HG02610 (cell line): ENCODE results near the gene EAPP.
"Not testable (repeated sequence)": the region's sequence is repeated elsewhere in the genome, so short reads cannot be mapped to it uniquely, and the experiment has no call there.

Source experiments
- ATAC-seq: cut with Tn5 transposase; IDR thresholded peaks from one replicate; pipeline ENCODE4 v1.9.1; 2021; ENCODE audit warnings: mild to moderate bottlenecking, moderate library complexity; ENCODE audit not compliant: unreplicated experiment

EAPP gene

DNA sequence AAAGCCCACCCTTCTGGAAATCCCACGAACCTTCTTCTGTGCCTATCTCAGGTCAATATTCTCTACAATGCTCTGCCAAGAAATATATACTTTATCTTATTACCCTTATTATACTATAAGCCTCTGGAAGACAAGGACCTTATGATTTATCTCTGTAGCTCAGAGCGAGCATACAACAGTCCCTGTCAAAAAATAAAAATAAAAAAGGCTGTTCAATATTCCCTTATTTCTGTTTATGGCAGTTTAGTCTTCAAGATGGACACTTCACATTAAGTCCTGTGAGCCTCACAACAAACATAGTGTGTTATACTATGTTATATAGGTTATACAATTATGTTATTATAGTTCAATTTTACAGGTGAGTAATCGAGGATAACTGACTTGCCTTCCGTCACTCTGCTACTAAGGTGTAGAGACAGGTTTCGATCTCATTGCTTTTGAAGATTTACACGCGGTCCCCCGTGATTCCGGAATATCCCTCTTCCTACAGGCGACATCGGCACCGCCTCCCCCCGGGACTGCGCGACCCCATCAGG, 562 bp downstream of the EAPP start:
- ATAC-seq = no peak

DNA sequence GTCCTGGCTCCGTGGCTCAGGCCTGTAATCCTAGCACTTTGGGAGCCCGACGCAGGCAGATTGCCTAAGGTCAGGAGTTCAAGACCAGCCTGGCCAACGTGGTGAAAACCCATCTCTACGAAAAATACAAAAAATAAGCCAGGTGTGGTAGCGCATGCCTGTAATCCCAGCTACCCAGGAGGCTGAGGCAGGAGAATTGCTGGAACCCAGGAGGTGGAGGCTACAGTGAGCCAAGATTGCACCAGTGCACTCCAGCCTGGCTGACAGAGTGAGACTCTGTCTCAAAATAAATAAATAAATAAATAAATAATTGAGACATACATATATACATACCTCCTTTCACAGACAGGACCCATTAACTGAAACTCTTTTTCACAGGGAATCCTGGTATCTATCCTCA, 1.4 kb downstream of the EAPP start:
- ATAC-seq = not testable (repeated sequence)

DNA sequence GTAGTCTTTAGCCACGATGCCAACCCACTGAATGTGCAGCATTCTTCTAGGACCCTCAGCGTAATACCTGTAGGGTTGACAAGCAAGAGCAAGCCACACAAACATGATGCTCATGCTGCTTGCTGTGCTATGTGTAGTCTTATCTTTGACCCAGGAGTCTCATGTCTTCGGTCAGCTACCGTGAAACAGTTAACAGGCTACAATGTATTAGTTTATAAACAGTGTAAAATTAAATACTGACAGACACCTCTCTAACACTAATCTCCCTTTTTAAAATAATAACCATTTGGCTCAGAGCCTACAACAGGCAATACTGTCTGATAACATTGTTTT, 1.9 kb downstream of the EAPP start:
- no peak for ATAC-seq

DNA sequence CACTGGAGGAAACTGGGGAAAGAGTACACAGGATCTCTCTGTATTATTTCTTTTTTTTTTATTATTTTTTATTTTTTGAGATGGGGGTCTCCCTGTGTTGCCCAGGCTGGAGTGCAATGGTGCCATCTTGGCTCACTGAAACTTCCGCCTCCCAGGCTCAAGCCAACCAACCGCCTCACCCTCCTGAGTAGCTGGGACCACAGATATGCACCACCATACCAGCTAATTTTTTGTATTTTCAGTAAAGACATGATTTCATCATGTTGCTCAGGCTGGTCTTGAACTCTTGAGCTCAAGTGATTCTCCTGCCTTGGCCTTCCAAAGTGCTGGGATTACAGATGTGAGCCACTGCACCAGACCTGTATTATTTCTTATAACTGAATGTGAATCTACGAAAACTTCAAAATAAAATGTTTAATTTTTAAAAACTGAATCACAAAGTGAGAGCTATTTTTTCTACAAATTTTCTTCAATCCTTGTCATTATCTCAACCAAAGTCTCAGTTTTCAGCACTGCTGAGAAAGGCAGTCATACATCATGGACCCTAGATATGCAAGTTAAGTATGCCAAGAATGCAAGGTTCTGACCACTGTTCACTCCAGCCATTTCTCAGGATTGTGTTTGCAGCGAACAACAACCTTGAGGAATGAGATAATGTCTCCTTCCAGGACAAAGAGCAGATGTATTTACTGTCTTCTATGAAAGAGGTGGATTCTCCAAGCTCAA, 2.4 kb downstream of the EAPP start:
- no peak for ATAC-seq

DNA sequence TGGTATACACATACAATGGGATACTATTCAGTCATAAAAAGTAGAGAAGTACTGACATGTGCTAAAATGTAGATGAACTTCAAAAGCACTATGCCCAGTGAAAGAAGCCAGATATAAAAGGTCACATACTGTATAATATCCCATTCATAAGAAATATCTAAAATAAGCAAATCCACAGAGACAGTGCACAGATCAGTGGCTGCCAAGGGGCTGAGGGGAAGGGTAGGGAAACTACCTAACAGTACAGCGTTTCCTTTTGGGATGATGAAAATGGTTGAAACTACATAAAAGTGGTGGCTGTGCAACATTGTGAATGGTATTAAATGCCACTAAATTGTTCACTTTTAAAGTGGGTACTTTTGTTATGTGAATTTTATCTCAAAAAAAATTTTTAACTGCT, 11.9 kb downstream of the EAPP start:
- ATAC-seq = no peak

DNA sequence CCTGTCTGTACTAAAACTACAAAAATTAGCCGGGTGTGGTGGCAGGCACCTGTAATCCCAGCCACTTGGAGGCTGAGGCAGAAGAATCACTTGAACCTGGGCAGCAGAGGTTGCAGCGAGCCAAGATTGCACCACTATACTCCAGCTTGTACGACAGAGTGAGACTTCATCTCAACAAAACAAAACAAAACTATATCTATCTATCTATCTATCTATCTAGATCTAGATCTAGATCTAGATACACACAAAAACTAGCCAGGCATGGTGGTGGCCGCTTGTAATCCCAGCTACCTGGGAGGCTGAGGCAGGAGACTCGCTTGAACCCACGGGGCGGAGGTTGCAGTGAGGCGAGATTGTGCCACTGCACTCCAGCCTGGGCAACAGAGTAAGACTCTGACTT, 15.3 kb downstream of the EAPP start:
- ATAC-seq = not testable (repeated sequence)

DNA sequence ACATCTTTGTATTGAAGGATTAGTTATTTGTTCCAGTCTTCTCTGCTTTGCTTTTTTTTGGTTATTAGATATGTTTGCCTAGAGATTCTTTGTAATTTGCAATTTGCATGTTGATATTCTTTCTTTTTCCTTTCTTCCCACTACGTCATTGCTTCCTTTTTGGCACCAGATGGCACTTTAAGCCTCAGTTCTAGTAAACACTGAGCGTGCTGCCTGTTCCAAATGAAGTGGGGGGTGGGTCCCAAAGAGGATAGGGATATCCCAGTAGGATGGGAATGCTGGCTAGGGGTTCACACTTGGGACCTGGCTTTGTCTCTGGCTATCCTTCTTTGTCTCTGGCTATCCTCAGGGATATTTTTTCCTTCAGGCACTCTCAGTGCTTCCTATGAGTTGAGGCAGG, 17.0 kb downstream of the EAPP start:
- ATAC-seq = no peak

DNA sequence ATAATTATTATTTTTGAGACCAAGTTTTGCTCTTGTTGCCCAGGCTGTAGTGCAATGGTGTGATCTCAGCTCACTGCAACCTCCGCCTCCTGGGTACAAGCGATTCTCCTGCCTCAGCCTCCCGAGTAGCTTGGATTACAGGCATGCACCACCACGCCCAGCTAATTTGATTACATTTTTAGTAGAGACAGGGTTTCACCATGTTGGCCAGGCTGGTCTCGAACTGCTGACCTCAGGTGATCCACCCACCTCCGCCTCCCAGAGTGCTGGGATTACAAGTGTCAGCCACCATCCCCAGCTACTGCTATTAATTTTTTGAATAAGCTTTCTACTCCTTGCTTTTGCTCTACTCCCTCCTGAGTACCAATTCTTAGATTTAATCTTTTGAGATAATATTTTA, 18.4 kb downstream of the EAPP start:
- not testable (repeated sequence) for ATAC-seq

DNA sequence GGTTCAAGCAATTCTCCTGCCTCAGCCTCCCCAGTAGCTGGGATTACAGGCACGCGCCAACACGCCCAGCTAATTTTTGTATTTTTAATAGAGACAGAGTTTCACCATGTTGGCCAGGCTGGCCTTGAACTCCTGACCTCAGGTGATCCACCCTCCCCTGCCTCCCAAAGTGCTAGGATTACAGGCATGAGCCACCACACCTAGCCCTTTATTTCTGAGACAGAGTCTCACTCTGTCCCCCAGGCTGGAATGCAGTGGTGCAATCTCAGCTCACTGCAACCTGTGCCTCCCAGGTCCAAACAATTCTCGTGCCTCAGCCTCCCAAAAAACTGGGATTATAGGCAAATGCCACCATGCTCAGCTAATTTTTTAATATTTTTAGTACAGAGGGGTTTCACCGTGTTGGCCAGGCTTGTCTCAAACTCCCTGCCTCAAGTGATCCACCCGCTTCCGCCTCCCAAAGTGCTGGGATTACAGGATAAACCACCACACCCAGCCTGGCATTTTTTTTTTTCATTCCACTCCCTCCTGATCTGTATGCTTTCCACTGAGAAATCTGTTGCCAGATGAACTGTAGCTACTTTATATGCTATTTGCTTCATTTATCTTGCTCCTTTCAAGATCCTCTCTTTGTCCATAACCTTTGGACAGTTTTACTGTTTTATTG, 19.1 kb downstream of the EAPP start:
- ATAC-seq = not testable (repeated sequence)

DNA sequence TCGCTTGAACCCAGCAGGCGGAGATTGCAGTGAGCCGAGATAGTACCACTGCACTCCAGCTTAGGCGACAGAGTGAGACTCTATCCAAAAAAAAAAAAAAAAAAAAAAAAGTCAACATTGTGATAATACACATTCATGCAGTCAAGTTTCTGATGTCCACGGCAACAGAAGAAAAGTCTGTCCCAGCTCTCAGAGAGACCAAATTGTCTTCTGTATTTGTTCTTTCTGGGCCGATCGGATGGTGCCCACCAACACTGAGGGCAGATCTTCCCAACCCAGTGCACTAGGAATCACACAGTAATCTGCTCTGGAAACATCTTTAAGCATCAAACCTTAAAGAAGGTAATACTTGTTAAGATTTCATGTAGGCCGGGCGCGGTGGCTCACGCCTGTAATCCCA, 31.6 kb downstream of the EAPP start:
- no peak for ATAC-seq

DNA sequence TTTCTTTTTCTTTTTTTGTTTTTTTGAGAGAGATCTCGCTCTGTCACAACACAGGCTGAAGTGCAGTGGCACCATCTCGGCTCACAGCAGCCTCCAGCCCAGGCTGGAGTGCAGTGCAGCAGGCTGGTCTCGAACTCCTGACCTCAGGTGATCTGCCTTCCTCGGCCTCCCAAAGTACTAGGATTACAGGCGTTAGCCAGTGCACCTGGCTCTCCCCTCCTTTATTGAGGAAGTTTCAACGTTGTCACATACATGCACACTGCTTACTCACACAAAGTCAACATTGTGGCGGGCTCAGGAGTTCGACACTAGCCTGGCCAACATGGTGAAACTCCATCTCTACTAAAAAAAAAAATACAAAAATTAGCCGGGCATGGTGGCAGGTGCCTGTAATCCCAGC, 32.0 kb downstream of the EAPP start:
- ATAC-seq = no peak

DNA sequence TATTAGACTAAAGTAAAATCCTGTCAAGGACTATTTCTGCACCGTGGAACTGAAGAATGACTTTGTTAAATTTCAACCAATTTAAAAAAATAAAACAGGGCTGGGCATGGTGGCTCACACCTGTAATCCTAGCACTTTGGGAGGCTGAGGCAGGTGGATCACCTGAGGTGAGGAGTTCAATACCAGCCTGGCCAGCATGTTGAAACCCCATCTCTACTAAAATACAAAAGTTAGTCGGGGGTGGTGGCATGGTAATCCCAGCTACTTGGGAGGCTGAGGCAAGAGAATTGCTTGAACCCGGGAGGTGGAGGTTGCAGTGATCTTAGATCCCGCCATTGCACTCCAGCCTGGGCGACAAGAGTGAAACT, 34.4 kb downstream of the EAPP start:
- not testable (repeated sequence) for ATAC-seq

DNA sequence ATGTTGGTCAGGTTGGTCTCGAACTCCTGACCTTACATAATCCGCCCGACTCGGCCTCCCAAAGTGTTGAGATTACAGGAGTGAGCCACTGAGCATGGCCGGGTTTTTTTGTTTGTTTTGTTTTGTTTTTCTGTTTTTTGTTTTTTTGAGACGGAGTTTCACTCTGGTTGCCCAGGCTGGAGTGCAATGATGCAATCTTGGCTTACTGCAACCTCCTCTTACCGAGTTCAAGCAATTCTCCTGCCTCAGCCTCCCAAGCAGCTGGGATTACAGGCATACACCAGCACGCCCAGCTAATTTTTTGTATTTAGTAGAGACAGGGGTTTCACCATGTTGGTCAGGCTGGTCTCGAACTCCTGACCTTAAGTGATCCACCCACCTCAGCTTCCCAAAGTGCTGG, 35.5 kb downstream of the EAPP start:
- ATAC-seq = not testable (repeated sequence)

DNA sequence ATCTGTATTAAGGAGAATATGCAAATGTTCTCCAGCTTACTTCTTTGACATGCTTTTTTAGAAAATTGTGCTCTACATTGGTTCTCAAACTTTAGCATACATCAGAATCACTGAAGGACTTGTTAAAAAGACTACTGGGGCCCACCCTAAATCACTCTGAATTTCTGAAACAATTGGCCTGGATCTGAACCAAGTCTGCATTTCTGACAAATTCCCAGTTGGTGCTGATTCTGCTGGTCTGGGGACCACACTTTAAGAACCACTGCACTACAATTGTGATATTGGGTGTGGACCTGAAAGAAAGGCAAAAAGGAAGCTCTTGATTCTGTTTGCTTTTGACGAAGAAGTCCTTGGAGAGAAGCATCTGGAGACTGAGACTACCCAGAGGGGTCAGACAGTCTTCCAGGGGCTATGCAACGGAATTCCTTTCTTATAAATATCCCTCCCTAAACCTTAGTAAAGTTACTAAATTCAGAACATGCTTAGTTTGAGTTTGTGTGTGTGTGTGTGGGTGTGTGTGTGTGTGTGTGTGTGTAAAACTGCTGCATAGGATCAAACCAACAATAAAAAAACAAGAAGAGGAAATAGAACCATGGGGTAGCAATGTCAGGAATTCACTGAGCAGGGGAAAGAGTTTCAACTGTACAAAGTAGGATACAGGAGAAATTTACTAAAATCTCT, 36.8 kb downstream of the EAPP start:
- no peak for ATAC-seq

DNA sequence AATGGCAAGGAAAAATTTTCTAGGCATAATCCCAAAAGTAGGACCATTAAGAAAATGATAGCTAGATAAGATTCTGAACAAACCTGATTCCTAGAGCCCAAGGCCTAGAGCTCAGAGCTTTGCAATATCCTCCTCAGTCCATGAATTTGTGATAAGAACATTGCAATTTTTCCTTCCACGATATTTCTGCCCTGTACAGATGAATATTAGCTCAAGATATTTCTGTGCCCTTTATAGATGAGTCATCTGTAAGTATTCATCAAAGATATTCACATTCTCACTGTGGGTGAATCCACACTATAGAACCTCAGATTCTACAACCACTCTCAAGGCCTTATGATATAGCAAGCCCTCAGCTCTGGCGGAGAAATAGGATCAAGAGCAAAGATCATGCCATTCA, 37.5 kb downstream of the EAPP start:
- ATAC-seq = no peak

DNA sequence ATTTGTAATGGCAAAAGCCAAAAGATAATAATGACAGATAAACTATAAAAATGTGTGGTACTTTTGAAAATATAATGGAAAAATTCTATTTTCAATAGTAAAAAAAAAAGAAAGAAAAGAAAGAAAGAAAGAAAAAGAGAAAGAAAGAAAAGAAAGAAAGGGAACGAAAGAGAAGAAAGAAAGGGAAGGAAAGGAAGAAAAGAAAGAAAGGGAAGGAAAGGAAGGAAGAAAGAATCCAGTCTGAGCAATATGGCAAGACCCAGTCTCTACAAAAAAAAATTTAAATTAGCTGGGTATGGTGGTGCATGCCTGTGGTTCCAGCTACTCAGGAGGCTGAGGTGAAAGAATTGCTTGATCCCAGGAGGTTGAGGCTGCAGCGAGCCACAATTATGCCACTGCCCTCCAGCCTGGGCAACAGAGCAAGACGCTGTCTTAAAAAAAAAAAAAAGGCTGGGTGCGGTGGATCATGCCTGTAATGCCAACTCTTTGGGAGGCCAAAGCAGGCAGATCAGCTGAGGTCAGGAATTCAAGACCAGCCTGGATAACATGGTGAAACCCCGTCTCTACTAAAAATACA, 38.4 kb downstream of the EAPP start:
- ATAC-seq = no peak

DNA sequence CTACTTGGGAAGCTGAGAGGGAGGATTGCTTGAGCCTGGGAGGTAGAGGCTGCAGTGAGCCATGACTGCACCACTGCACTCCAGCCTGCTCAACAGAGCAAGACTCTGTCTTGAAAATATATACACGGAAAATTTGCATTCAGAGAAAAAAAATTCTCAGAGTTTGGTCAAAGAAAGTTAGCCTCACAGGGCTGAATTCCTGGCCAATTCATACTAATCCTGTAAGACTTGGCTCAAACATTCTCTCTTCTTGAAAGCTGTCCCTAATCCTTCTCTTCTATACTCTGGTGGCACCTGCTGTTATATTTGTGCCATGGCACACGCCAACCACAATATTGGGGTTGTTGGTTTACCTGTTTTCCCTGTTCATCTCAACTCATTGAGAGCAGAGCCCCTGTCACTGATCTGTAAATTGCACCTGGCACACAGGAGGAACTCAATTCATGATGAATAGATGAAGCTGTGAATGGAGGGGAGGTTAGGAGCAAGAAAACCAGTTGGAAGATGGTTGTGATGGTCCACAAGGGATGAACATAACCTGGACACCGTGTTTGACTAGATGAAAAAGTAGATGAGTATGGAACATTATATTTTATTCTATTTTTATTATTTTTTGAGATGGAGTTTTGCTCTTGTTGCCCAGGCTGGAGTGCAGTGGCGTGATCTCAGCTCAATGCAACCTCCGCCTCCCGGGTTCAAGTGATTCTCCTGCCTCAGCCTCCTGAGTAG, 40.7 kb downstream of the EAPP start:
- no peak for ATAC-seq

DNA sequence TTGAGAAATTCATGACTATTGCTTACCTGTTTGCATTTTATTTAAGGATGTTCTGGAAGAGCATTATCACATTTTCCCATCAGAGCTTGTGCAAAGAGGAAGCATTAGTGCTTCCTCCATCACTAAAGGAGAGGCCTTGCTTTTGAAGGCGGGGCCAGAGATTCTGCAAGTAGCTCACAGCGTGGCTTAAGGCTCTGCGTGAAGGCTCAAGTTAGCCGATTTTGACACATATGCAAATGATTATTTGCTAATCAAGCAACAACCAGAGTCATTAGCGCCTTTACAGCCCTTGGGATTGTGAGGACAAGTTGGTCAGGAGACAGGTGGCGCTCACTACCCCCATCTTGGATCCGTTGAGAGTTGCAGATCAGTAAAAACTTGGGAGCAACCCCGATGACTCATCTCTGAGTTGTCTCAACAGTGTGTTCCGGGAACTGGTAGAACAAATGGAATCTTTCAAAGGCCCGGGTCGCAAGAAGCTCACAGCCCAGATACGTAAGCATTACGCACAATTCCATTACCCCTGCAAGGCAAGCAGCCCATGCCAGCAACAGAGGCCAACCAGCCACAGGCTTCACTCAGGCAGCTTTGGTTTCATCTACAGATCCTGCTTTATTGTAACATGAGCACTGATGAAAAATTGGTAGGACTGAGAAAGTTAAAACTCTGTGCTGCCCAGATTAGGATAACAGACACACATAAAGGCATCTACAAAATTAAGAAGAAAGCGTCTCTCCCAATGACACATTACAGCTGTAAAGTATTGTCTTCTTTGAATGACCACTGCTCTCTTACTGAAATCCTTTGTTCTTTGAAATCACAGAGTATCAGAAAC, 42.6 kb downstream of the EAPP start:
- no peak for ATAC-seq

DNA sequence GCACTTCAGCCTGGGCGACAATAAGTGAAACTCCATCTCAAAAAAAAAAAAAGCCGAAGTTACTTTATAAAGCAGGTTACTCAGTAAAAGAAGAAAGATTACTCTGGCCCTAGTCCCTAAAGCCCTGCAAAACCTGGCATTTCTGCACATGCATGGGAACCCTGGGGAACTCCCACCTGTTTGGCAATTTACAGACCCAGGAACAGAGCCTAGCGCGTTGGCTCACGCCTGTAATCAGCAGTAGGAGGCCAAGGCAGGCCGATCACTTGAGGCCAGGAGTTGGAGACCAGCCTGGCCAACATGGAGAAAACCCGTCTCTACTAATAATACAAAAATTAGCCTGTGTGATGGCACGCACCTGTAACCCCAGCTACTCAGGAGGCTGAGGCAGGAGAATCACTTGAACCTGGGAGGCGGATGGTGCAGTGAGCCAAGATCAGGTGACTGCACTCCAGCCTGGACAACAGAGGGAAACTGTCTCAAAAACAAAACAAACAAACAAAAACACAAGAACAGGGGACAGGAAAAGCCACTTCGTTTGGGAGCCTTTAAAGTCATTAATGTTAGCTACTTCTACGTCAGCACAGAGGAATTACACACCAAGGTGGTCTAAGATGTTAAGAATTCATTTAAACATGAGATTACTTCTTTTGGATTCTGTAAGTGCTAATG, 43.4 kb downstream of the EAPP start:
- no peak for ATAC-seq

DNA sequence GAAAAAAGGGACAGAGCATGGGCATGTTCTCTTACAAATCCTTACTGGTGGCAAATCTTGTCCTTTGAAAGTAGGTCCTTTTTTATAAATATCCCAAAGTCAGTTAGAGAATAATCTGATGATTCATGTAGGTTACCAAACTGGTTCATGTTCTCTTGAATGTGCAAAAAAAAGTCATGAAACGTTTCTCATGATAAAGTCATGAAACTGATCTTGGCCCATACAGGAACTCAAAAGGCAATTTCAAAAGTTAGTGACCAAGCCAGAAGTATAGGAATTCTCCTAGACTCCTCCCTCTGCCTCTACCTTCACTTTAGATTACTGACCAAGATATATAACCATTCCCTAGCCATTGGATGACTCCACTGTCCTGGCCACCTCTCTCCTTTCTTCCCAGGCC, 50.2 kb downstream of the EAPP start:
- no peak for ATAC-seq
